AG04450 (cell line): ENCODE data around the gene NUP43. TPM values are rescaled to one million over a fixed set of nuclear protein-coding genes. Genes with fewer than 3 reads are reported as not detected.

ENCODE experiments used
- CTCF ChIA-PET: fragments of 300-600, 350-600 bp; formaldehyde crosslinking; extraction: SDS; loops from one replicate; lab custom pipeline; 2022; ENCODE audit warnings: antibody characterized with exemption, inconsistent platforms; lab: Charles Lee
- POLR2A ChIA-PET: fragments of 350-600 bp; formaldehyde crosslinking; extraction: SDS; loops from one replicate; lab custom pipeline; 2021; ENCODE audit warnings: antibody characterized with exemption, inconsistent platforms; lab: Yijun Ruan, JAX
- DNase-seq: peaks from one replicate; pipeline ENCODE4 v3.0.0-alpha.2; 2011; ENCODE audit warnings: low read depth, low spot score
- H3K27ac ChIP-seq: one replicate; pipeline ENCODE4 v1.5.1; 2012; ENCODE audit warnings: low read depth, low read length, control low read depth
- H3K27me3 ChIP-seq: one replicate; pipeline ENCODE4 v1.6.0; 2012; ENCODE audit warnings: low read length; ENCODE audit not compliant: control insufficient read depth, insufficient read depth
- H3K4me3 ChIP-seq: 2 replicates; pipeline ENCODE4 v1.5.1; 2011; ENCODE audit warnings: mild to moderate bottlenecking, low read depth, low read length, control low read depth
- H3K9me3 ChIP-seq: 2 replicates; pipeline ENCODE4 v1.5.1; 2012; ENCODE audit warnings: low read length; ENCODE audit not compliant: control insufficient read depth, insufficient read depth
- CTCF ChIP-seq: IDR thresholded peaks from 2 replicates; pipeline ENCODE4 v1.5.1; 2011; ENCODE audit warnings: low read depth, low read length, control low read depth, inconsistent platforms
- polyA plus RNA-seq: library from polyadenylated mRNA; depleted of rRNA; stranded (reverse); fragments of >200 nt; gene quantifications from 2 replicates; pipeline ENCODE4 v1.2.3, GENCODE V29; 2011

Gene NUP43
- polyA plus RNA-seq, 1 experiment = 27.9 TPM

- POLR2A ChIA-PET = no interaction called here
- CTCF ChIA-PET = no interaction called here
- no peak overlapping the region for H3K4me3 ChIP-seq
- no peak for TF ChIP-seq CTCF
- DNase-seq = no peak
- H3K27me3 ChIP-seq = no peaks in the 10 kb centered on the region
- H3K9me3 ChIP-seq = no peaks in the 10 kb centered on the region
- no peak overlapping the region for H3K27ac ChIP-seq
Measured at GRCh38 chr6:149727793-149728498, 18.4 kb downstream of the NUP43 start.

GRCh38 chr6:149725785-149726184 is 20.5 kb downstream of the NUP43 start:
- H3K4me3 ChIP-seq = no peak overlapping the region
- no peaks in the 10 kb centered on the region for H3K27me3 ChIP-seq
- no peaks in the 10 kb centered on the region for H3K9me3 ChIP-seq
- CTCF ChIA-PET = interaction anchor here (0.6 kb wide), 1 partner anchor 90 kb away, joined by 3 read pairs; no protein-coding TSS in a partner anchor
- no peak overlapping the region for H3K27ac ChIP-seq
- POLR2A ChIA-PET = no interaction called here
- no peak for TF ChIP-seq CTCF
- no peak for DNase-seq

- TF ChIP-seq CTCF = peak; percentile 86
- ChIA-PET CTCF (interaction anchor here (0.6 to 2.3 kb wide), 15 partner anchors 10 to 355 kb away, joined by 3 to 24 read pairs (median 4); partner anchors contain the start of genes KATNA1 and NUP43), POLR2A (no interaction called here)
- Histone ChIP-seq H3K9me3 (no peaks in the 10 kb centered on the region), H3K27me3 (no peaks in the 10 kb centered on the region), H3K4me3 (no peak overlapping the region), H3K27ac (no peak overlapping the region)
- DNase-seq = peak; percentile 47
Measured at GRCh38 chr6:149723771-149724417, 22.4 kb downstream of the NUP43 start.

- H3K27ac ChIP-seq = no peak overlapping the region
- no peak for DNase-seq
- no peaks in the 10 kb centered on the region for H3K9me3 ChIP-seq
- ChIA-PET CTCF (interaction anchor here (0.6 to 2.3 kb wide), 8 partner anchors 9 to 293 kb away, joined by 3 to 24 read pairs (median 5); no protein-coding TSS in a partner anchor), POLR2A (no interaction called here)
- H3K4me3 ChIP-seq = no peak overlapping the region
- no peak for TF ChIP-seq CTCF
- no peaks in the 10 kb centered on the region for H3K27me3 ChIP-seq
Measured at GRCh38 chr6:149723262-149723661, 23.1 kb downstream of the NUP43 start.

GRCh38 chr6:149719531-149719930 is 26.8 kb downstream of the NUP43 start:
- TF ChIP-seq CTCF = no peak
- no peaks in the 10 kb centered on the region for H3K9me3 ChIP-seq
- CTCF ChIA-PET = no interaction called here
- POLR2A ChIA-PET = no interaction called here
- no peaks in the 10 kb centered on the region for H3K27me3 ChIP-seq
- no peak overlapping the region for H3K4me3 ChIP-seq
- no peak for DNase-seq
- no peak overlapping the region for H3K27ac ChIP-seq
